HCT116 (cell line): ENCODE measurements around the gene CLPSL1. TPM values are rescaled to one million over a fixed set of nuclear protein-coding genes. Genes with fewer than 3 reads are reported as not detected.

Experiments
- ATAC-seq: fragments of 200-7000 bp; cut with Tn5 transposase; 2 replicates; pipeline ENCODE4 v1.9.1; 2020; ENCODE audit warnings: mild to moderate bottlenecking, moderate library complexity
- BruUV-seq: library from RNA; stranded (reverse); fragments of 400-500 nt; replicated peaks from 2 replicates; lab custom pipeline; 2021; lab: Mats Ljungman, UMichigan
- CTCF ChIA-PET: fragments of 300-600 bp; sonication (Branson Sonifier 250); formaldehyde crosslinking; loops from one replicate; lab custom pipeline; 2021; ENCODE audit warnings: antibody characterized with exemption; lab: Charles Lee
- POLR2A ChIA-PET: fragments of 300-600, 350-600 bp; sonication (Branson Sonifier 250); formaldehyde crosslinking; loops from one replicate; lab custom pipeline; 2021; ENCODE audit warnings: antibody characterized with exemption; lab: Charles Lee
- RAD21 ChIA-PET, 2 experiments: fragments of 300-600 bp; sonication (Branson Sonifier 250); formaldehyde crosslinking; loops; one replicate each; lab custom pipeline; 2023; ENCODE audit warnings: low total read pairs in 2 of 2; ENCODE audit not compliant: uncharacterized antibody in 2 of 2, unreplicated experiment in 2 of 2, low non-redundant PET in 1 of 2; lab: Charles Lee
- DNase-seq: peaks from one replicate; pipeline ENCODE4 v3.0.0-alpha.2; 2010; ENCODE audit warnings: low read depth, low spot score
- H2AFZ ChIP-seq: fragments of 200-600 bp; shearing (Covaris generic), sonication (generic); 2 replicates; pipeline ENCODE4 v1.6.1; 2017; ENCODE audit warnings: low read depth, mixed run types, mixed read lengths, antibody characterized with exemption, low read length; ENCODE audit not compliant: poor library complexity, severe bottlenecking
- H3K27ac ChIP-seq: 2 replicates; pipeline ENCODE4 v1.5.1; 2012; ENCODE audit warnings: low read depth, low read length
- H3K27me3 ChIP-seq: fragments of 200-600 bp; sonication (generic); 2 replicates; pipeline ENCODE4 v1.6.1; 2016; ENCODE audit warnings: mixed run types, low read length, mixed read lengths; ENCODE audit not compliant: insufficient read depth
- H3K36me3 ChIP-seq, 2 experiments: fragments of 200-500 bp in 1 of 2; fragments of 200-600 bp in 1 of 2; sonication (Bioruptor generic) in 1 of 2; sonication (generic) in 1 of 2; 2 replicates each; pipeline versions ENCODE4 v1.5.1 to v1.6.1; 2014 to 2016; ENCODE audit warnings: low read length in 2 of 2, inconsistent platforms in 1 of 2, mixed read lengths in 1 of 2, mixed run types in 1 of 2; ENCODE audit not compliant: insufficient read depth in 2 of 2, control insufficient read depth in 1 of 2
- H3K4me1 ChIP-seq, 2 experiments: fragments of 200-600 bp in 1 of 2; sonication (generic) in 1 of 2; 2 replicates each; pipeline versions ENCODE4 v1.5.1 to v1.6.1; 2012 to 2017; ENCODE audit warnings: low read length in 2 of 2, inconsistent platforms in 1 of 2, mild to moderate bottlenecking in 1 of 2, mixed read lengths in 1 of 2, mixed run types in 1 of 2, moderate library complexity in 1 of 2; ENCODE audit not compliant: insufficient read depth in 2 of 2, control insufficient read depth in 1 of 2
- H3K4me2 ChIP-seq: fragments of 200-600 bp; sonication (generic); 2 replicates; pipeline ENCODE4 v1.6.1; 2017; ENCODE audit warnings: mixed run types, low read length, mixed read lengths
- H3K4me3 ChIP-seq, 2 experiments: fragments of 200-600 bp in 1 of 2; sonication (generic) in 1 of 2; replicated peaks in 1 of 2; 2 replicates each; pipeline ENCODE4 v1.5.1; 2011 to 2016; ENCODE audit warnings: low read length in 2 of 2, control low read depth in 1 of 2, low read depth in 1 of 2, mild to moderate bottlenecking in 1 of 2, mixed read lengths in 1 of 2, mixed run types in 1 of 2
- H3K79me2 ChIP-seq: fragments of 200-600 bp; sonication (generic); 2 replicates; pipeline ENCODE4 v1.6.1; 2017; ENCODE audit warnings: mild to moderate bottlenecking, mixed run types, low read length, moderate library complexity, mixed read lengths; ENCODE audit not compliant: insufficient read depth
- H3K9ac ChIP-seq: fragments of 200-600 bp; sonication (generic); 2 replicates; pipeline ENCODE4 v1.6.1; 2016; ENCODE audit warnings: low read length, mixed read lengths
- H3K9me2 ChIP-seq: fragments of 200-600 bp; sonication (generic), shearing (Covaris generic); 2 replicates; pipeline ENCODE4 v1.6.1; 2017; ENCODE audit warnings: mixed run types, mild to moderate bottlenecking, moderate library complexity; ENCODE audit not compliant: insufficient read depth
- H3K9me3 ChIP-seq, 2 experiments: fragments of 200-500 bp in 1 of 2; fragments of 200-600 bp in 1 of 2; sonication (Bioruptor generic) in 1 of 2; sonication (generic) in 1 of 2; 2 replicates each; pipeline ENCODE4 v1.6.1; 2014 to 2017; ENCODE audit warnings: low read length in 2 of 2, mixed read lengths in 2 of 2, inconsistent platforms in 1 of 2, low read depth in 1 of 2, mild to moderate bottlenecking in 1 of 2, mixed run types in 1 of 2, moderate library complexity in 1 of 2; ENCODE audit not compliant: control insufficient read depth in 1 of 2, insufficient read depth in 1 of 2
- H4K20me1 ChIP-seq: fragments of 200-600 bp; sonication (generic), shearing (Covaris generic); 2 replicates; pipeline ENCODE4 v1.6.1; 2017; ENCODE audit warnings: mixed run types, mild to moderate bottlenecking, moderate library complexity; ENCODE audit not compliant: insufficient read depth
- CBX3 ChIP-seq: IDR thresholded peaks from 2 replicates; pipeline ENCODE4 v1.6.1; 2012; ENCODE audit warnings: low read depth
- CEBPB ChIP-seq: IDR thresholded peaks from 2 replicates; pipeline ENCODE4 v1.6.1; 2012; ENCODE audit warnings: low read depth
- EGR1 ChIP-seq: IDR thresholded peaks from 2 replicates; pipeline ENCODE4 v1.6.1; 2012; ENCODE audit warnings: low read depth
- ELF1 ChIP-seq: IDR thresholded peaks from 2 replicates; pipeline ENCODE4 v1.6.1; 2012; ENCODE audit warnings: low read depth, borderline replicate concordance
- EZH2phosphoT487 ChIP-seq: fragments of 200-600 bp; IDR thresholded peaks from 2 replicates; pipeline ENCODE4 v1.6.1; 2018; ENCODE audit warnings: antibody characterized with exemption, borderline replicate concordance
- FOSL1 ChIP-seq: IDR thresholded peaks from 2 replicates; pipeline ENCODE4 v1.6.1; 2012; ENCODE audit warnings: low read depth
- JUND ChIP-seq: IDR thresholded peaks from 2 replicates; pipeline ENCODE4 v1.6.1; 2012
- POLR2AphosphoS5 ChIP-seq: IDR thresholded peaks from 2 replicates; pipeline ENCODE4 v1.6.1; 2011; ENCODE audit warnings: mild to moderate bottlenecking, low read depth, low read length, moderate library complexity
- RAD21 ChIP-seq: IDR thresholded peaks from 2 replicates; pipeline ENCODE4 v1.6.1; 2012; ENCODE audit warnings: low read depth, mild to moderate bottlenecking
- SIN3A ChIP-seq: IDR thresholded peaks from 2 replicates; pipeline ENCODE4 v1.6.1; 2012; ENCODE audit warnings: low read depth
- SP1 ChIP-seq: IDR thresholded peaks from 2 replicates; pipeline ENCODE4 v1.6.1; 2012; ENCODE audit warnings: low read depth
- SRF ChIP-seq: IDR thresholded peaks from 2 replicates; pipeline ENCODE4 v1.6.1; 2012; ENCODE audit warnings: low read depth
- TCF7L2 ChIP-seq: IDR thresholded peaks from 2 replicates; pipeline ENCODE4 v1.7.0; 2011; ENCODE audit warnings: borderline replicate concordance, inconsistent platforms; ENCODE audit not compliant: insufficient read depth, insufficient read length; ENCODE audit errors: extremely low read depth
- YY1 ChIP-seq: IDR thresholded peaks from 2 replicates; pipeline ENCODE4 v1.6.1; 2011; ENCODE audit warnings: low read length, low read depth, moderate library complexity, mild to moderate bottlenecking; ENCODE audit not compliant: insufficient replicate concordance; ENCODE audit errors: extremely low read depth
- ZFX ChIP-seq: fragments of 450-650 bp; IDR thresholded peaks from 2 replicates; pipeline ENCODE4 v1.6.1; 2017
- ZNF274 ChIP-seq: fragments of 200-500 bp; sonication (Bioruptor generic); IDR thresholded peaks from 2 replicates; pipeline ENCODE4 v1.6.1; 2014; ENCODE audit warnings: mild to moderate bottlenecking, low read depth, low read length, inconsistent platforms
- intact Hi-C: fragments of 100-400 bp; cut with micrococcal nuclease; formaldehyde crosslinking; loops from 2 replicates; pipeline ENCODE4 v1.10.0; 2022
- total RNA-seq: library from RNA; stranded (reverse); gene quantifications from one replicate; pipeline ENCODE4 v1.2.1, GENCODE V29; 2021; ENCODE audit not compliant: unreplicated experiment
- TF ChIP-seq, protein P1 (sequence below): IDR thresholded peaks from 2 replicates; pipeline ENCODE4 v1.6.1; 2012; ENCODE audit warnings: low read depth
- TF ChIP-seq, protein P2 (sequence below): IDR thresholded peaks from 2 replicates; pipeline ENCODE4 v1.6.1; 2012
- TF ChIP-seq, protein P3 (sequence below), 3 experiments: fragments of 200-600 bp in 1 of 3; sonication (generic) in 1 of 3; IDR thresholded peaks in 2 of 3; conservative IDR thresholded peaks in 1 of 3; 2 replicates each; pipeline ENCODE4 v1.5.1; 2012 to 2017; ENCODE audit warnings: low read depth in 2 of 3, low read length in 2 of 3, antibody characterized with exemption in 1 of 3, borderline replicate concordance in 1 of 3, control low read depth in 1 of 3, mild to moderate bottlenecking in 1 of 3, mixed read lengths in 1 of 3, mixed run types in 1 of 3, moderate library complexity in 1 of 3; ENCODE audit not compliant: insufficient read depth in 1 of 3

CLPSL1 gene
- total RNA-seq, 1 experiment from 2014 or later, result not detected

DNA sequence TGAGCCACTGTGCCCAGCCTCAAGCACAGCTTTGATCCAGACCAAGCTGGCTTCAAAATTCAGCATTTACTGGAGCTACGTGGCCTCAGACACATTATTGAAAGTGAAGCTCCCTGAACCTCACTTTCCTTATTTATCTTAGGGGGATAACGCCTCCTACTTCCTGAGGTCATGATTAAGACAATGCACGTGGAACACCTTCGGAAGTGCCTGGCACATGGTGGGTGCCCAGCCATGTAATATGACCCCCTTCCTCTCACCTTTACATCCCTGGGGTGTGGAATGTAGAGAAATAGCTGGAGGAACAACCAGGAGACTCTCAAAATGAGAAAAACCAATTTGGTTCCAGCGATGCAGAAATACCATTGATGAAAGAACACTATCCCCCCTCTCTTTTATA is 17.9 kb downstream of the CLPSL1 start:
- RAD21 ChIA-PET, result no interaction called here

More for the DNA sequence above, 17.9 kb downstream of the CLPSL1 start:
- intact Hi-C loops, result no loop called here
- no TSS peak for BruUV-seq
- no peak for ATAC-seq
- Histone ChIP-seq H3K36me3 (no peaks in the 10 kb centered on the region), H2AFZ (no peak overlapping the region), H3K27ac (no peak overlapping the region), H4K20me1 (no peaks in the 10 kb centered on the region), H3K9ac (no peak overlapping the region), H3K4me1 (no peaks in the 10 kb centered on the region), H3K4me3 (no peak overlapping the region), H3K4me2 (no peak overlapping the region), H3K27me3 (no peaks in the 10 kb centered on the region), H3K9me3 (no peaks in the 10 kb centered on the region), H3K9me2 (no peaks in the 10 kb centered on the region), H3K79me2 (no peaks in the 10 kb centered on the region)
- no peak for DNase-seq
- ChIA-PET CTCF (no interaction called here), POLR2A (no interaction called here)
- TF ChIP-seq CEBPB (no peak), JUND (no peak), SRF (no peak), CBX3 (no peak), POLR2AphosphoS5 (no peak), TCF7L2 (no peak), SIN3A (no peak), ELF1 (no peak), EZH2phosphoT487 (no peak), ZFX (no peak), ZNF274 (no peak), RAD21 (no peak), SP1 (no peak), EGR1 (no peak), YY1 (no peak), FOSL1 (no peak)
- TF ChIP-seq, protein P1, sequence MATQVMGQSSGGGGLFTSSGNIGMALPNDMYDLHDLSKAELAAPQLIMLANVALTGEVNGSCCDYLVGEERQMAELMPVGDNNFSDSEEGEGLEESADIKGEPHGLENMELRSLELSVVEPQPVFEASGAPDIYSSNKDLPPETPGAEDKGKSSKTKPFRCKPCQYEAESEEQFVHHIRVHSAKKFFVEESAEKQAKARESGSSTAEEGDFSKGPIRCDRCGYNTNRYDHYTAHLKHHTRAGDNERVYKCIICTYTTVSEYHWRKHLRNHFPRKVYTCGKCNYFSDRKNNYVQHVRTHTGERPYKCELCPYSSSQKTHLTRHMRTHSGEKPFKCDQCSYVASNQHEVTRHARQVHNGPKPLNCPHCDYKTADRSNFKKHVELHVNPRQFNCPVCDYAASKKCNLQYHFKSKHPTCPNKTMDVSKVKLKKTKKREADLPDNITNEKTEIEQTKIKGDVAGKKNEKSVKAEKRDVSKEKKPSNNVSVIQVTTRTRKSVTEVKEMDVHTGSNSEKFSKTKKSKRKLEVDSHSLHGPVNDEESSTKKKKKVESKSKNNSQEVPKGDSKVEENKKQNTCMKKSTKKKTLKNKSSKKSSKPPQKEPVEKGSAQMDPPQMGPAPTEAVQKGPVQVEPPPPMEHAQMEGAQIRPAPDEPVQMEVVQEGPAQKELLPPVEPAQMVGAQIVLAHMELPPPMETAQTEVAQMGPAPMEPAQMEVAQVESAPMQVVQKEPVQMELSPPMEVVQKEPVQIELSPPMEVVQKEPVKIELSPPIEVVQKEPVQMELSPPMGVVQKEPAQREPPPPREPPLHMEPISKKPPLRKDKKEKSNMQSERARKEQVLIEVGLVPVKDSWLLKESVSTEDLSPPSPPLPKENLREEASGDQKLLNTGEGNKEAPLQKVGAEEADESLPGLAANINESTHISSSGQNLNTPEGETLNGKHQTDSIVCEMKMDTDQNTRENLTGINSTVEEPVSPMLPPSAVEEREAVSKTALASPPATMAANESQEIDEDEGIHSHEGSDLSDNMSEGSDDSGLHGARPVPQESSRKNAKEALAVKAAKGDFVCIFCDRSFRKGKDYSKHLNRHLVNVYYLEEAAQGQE, result no peak
- TF ChIP-seq, protein P2, sequence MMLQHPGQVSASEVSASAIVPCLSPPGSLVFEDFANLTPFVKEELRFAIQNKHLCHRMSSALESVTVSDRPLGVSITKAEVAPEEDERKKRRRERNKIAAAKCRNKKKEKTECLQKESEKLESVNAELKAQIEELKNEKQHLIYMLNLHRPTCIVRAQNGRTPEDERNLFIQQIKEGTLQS, result no peak
- TF ChIP-seq, protein P3, sequence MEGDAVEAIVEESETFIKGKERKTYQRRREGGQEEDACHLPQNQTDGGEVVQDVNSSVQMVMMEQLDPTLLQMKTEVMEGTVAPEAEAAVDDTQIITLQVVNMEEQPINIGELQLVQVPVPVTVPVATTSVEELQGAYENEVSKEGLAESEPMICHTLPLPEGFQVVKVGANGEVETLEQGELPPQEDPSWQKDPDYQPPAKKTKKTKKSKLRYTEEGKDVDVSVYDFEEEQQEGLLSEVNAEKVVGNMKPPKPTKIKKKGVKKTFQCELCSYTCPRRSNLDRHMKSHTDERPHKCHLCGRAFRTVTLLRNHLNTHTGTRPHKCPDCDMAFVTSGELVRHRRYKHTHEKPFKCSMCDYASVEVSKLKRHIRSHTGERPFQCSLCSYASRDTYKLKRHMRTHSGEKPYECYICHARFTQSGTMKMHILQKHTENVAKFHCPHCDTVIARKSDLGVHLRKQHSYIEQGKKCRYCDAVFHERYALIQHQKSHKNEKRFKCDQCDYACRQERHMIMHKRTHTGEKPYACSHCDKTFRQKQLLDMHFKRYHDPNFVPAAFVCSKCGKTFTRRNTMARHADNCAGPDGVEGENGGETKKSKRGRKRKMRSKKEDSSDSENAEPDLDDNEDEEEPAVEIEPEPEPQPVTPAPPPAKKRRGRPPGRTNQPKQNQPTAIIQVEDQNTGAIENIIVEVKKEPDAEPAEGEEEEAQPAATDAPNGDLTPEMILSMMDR (IDR thresholded peaks at IDR 0.05 in 2 of 3, conservative IDR thresholded peaks at IDR 0.05 in 1 of 3; ENCODE audit: borderline replicate concordance in 1 of 3, insufficient read depth in 1 of 3, low read depth in 2 of 3, low read length in 2 of 3), result no peak
